ENCODE data around the gene ALKBH1.
"Not testable (repeated sequence)": the region's sequence is repeated elsewhere in the genome, so short reads cannot be mapped to it uniquely, and the experiment has no call there.

The ALKBH1 gene

GRCh38 chr14:77707724-77708408 lies at the start of gene ALKBH1, which contains the start of gene SLIRP:
ALKBH1 (minus strand) TSS chr14:77708023; CDS start chr14:77708004, 19 bp downstream.
SLIRP (plus strand) TSS chr14:77708103; CDS start chr14:77708112, 9 bp downstream.
- peak; percentile 79 for DNase-seq (ENCODE audit: low read depth)

- DNase-seq (ENCODE audit: low read depth) = no peak
Measured at GRCh38 chr14:77752799-77753516, 45.1 kb upstream of the ALKBH1 start.

- no peak for DNase-seq (ENCODE audit: low read depth)
Measured at GRCh38 chr14:77752266-77752665, 44.4 kb upstream of the ALKBH1 start.

DNA sequence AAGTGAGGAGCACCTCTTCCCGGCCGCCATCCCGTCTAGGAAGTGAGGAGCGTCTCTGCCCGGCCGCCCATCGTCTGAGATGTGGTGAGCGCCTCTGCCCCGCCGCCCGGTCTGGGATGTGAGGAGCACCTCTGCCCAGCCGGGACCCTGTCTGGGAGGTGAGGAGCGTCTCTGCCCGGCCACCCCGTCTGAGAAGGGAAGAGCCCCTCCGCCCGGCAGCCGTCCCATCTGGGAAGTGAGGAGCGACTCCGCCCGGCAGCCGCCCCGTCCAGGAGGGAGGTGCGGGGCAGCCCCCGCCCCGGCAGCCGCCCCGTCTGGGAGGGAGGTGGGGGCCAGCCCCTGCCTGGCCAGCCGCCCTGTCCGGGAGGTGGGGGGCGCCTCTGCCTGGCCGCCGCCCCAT lies 39.6 kb upstream of the ALKBH1 start:
- DNase-seq (ENCODE audit: low read depth) = not testable (repeated sequence)

GRCh38 chr14:77746064-77746702 lies 38.4 kb upstream of the ALKBH1 start:
- no peak for DNase-seq (ENCODE audit: low read depth)

DNA sequence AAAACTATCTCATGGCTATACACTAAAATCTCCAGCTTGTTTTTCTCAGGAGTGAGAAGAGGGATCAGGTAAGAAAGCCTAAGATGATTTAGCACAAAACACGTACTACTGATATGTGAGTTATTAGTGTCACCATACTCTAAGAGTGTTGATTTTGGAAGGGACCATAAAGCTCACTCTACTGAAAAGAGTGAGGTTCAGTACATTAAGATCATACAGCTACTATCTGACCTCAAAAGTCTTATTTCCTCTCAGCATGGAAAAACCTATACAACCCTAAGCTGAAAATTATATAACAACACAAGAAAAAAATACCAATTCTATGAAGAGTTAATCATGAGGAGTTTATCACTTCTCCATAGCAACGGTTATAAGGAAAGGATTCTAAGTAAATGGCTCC lies 33.6 kb upstream of the ALKBH1 start:
- no peak for DNase-seq (ENCODE audit: low read depth)

DNA sequence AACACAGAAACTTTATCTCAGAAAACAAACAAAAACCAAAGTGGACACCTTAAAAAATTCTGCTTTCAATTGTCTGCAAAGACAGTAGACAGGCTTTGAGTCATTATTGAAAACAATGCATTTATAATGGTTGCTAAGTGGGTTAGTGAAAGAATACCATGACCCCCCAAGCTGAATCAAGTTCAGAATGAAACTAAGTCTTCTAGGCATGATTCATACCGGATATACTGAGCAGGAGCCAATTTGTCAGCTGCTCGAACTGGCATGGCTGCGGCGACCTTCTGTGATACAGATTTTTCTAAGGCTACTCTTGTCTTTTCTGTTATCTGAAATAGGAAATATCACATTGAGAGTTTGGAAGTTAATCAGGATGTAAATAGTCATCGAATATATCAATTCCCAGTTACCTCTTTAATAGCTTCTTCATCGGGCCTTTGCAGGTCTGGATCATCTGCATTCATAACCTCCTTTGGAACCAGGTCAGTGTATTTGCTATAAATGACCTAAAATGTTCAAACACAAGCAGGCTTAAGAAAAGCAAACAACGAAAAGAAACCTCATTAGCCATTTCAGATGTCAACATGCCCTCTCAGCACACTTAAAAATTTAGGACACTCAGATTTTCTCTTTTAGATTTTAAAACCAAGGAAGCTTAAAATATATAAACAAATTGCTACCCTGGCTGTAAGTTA lies 30.9 kb upstream of the ALKBH1 start:
- peak; percentile 12 for DNase-seq (ENCODE audit: low read depth)

GRCh38 chr14:77730976-77731497 lies 23.2 kb upstream of the ALKBH1 start:
- no peak for DNase-seq (ENCODE audit: low read depth)

DNA sequence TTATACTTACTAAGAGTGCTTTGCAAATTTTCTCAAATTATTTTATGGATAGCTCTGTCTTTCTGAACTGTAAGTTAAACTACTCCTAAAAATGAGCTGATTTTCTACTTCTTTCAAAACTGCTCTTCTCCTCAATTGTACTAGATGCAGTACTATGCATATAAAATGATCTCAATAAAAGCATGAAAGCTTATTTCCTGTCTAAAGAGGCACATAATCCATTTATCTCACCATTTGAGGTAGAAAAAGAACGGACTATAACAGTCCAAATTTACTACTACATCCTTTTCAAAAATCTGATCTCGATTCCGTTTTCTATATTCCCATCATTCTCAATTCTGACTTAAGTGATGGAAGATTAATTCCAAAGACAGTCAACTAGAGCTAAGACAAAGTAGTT lies 14.5 kb upstream of the ALKBH1 start:
- DNase-seq (ENCODE audit: low read depth) = no peak

- no peak for DNase-seq (ENCODE audit: low read depth)
Measured at GRCh38 chr14:77721437-77721836, 13.6 kb upstream of the ALKBH1 start.

DNA sequence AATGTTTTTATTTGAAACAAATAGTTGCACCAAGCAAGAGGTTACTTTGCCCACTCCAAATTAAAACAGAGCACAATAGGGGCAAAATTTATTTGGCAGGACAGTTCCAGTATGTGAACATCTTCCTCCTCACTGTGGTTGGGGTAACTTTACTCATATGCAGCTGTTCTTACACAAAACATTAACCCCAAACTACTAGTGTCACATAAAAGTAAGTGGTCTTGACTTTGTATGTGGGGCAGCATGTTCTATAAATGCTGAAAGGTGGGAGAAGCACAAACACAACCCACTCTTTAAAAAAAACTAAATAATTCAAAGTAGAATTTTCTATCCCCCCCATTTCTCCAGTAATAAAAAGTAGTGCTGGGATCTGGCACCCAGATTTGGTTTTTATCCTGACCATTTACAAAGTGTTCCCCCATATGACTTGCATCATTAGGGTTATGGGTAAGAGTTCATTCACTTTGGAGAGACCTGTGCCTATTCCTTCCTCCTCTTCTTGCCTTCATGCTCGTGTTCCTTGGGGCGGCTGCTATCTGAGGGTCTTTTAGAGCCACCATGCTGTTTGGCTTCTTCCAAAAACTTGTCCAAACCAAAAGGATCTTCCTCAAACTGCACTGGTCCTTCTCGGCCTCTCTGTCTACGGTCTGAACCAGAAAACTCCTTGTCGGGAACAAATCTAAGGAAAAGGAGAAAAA lies 9.9 kb upstream of the ALKBH1 start:
- DNase-seq (ENCODE audit: low read depth) = no peak

- no peak for DNase-seq (ENCODE audit: low read depth)
Measured at GRCh38 chr14:77714926-77715325, 7.1 kb upstream of the ALKBH1 start.

DNA sequence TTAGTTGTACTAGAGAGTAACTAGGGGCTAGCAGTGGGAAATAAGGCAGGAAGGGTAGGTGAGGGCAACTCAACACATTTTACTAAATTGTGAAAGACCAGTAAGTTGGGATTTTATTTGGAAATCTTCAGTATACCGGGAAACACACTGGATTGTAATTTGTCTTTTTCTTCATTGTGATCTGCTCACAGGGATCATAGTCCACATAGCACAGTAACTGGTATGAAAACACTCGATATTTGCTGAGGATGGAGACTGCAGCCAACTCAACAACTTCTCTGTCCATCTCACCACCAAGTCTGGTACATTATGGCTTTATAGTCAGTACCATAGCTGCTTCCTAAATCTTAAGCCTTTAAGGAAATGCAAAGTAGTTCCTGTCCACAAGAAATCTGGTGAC lies 2.5 kb upstream of the ALKBH1 start:
- DNase-seq (ENCODE audit: low read depth) = no peak

DNA sequence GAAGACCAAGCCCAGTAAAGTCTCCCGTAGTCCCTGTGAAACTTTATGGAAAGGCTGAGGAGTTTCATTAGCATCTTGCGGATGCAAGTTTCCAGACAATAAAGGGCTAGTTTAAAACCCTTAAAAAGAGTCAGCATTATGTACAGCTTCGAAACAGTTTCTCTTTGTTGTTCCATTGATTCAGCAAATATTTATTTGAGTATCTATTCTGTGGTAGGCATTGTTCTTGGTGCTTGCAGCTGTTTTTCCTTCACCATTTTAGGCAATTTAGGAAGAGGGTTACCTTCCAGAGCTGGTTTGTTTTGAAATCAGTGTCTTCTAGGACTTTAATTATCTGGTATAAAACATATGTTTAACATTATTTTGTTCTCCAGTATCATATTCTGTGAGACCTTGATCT lies 1.6 kb upstream of the ALKBH1 start:
- DNase-seq (ENCODE audit: low read depth) = no peak

DNA sequence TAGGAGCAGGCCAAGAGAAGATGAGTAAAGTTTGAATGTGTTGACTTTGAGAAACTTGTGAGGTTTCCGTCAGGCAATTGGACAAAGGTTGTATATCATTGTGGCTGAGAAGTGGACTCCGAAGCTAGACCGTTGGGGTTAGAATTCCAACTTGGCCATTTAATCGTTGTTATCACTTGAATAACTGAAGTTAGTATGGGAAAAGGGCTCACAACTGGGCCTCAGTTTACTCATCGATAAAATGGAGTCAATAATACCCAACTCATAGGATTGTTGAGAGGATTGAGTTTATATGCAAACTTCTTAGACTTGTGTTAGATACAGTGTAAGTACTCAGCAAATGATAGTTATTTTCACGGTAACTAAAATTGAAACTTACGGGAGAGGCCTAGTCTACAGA lies 926 bp upstream of the ALKBH1 start:
- no peak for DNase-seq (ENCODE audit: low read depth)

DNA sequence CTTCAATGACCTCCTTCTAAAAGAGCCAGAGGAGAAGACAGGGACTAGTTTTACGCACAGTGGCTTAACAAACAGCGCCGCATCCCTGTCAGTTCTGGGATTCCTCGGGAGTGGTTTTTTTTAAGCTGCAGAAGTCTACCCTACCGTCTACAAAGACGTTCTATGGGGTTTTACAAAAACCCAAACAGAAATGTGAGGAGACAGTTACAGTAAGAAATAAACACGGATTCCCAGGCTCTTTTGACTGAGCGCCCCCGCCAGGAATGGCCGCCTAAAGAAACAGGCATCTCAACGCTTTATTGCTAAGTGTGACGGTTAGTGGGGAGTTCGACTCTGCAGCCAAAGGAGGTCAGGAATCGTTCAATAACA lies 484 bp downstream of the ALKBH1 start:
- DNase-seq (ENCODE audit: low read depth) = peak; percentile 40

GRCh38 chr14:77691259-77691658 lies 16.6 kb downstream of the ALKBH1 start:
- no peak for DNase-seq (ENCODE audit: low read depth)

DNA sequence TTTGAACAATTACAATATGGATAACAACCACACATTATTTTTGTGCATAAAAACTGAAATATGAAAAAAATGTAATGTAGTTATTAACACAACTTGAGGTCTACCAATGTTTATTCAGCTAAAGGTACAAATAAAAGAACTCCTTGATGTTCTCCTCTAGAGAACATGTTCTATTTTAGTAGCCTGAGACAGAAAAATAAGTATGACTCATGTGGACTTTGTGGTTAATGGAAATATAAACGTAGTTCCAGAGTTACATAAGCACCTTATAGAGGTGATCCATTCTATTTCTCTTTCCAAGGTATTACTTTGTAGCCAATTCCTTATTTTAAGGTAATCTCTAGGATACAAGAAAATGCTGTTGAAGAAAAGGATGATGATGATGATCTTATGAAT lies 25.7 kb downstream of the ALKBH1 start:
- DNase-seq (ENCODE audit: low read depth) = peak; percentile 4

DNA sequence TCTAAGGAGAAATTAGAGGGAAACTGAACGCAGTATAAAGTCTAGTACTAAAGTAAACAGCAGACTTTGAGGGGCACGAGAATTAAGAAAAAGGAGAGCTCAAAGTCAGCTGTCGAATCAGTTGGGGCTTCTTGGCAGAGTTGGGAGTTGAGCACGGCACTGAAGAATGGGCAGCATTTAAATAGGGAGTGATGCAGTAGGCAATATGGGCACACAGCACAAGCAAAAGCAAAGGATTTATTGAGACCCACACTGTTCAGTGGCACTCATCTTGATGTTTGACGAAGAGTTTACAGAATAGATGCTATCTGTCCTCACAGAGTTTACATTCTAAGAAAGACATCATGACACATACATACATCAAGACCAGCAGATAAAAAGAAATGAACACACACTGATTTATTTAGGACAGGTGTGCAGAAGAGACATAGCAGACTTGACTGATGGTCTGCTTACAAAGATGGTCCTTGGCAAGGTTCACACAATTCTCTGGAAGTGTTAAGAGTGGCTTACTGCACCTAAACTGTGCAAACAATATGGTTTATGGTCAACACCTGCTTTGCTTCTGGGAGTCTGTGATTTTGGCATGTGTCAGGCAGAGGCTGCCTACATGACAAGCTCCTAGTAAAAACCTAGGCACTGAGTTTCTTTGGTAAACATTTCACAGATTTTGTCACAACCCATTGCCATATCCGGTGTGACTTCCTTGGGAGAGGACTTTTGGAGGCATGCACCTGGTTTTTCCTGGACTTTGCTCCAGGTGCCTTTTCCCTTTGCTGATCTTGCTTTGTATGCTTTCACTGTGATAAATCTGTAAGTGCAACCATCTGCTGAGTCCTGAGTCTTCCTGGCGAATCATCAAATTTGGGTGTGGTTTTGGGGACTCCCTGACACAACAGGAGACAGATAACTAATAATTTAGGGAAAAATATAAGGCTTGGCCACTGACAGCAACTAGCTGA lies 26.3 kb downstream of the ALKBH1 start:
- no peak for DNase-seq (ENCODE audit: low read depth)

- DNase-seq (ENCODE audit: low read depth) = no peak
Measured at GRCh38 chr14:77674931-77675330, 32.9 kb downstream of the ALKBH1 start.

DNA sequence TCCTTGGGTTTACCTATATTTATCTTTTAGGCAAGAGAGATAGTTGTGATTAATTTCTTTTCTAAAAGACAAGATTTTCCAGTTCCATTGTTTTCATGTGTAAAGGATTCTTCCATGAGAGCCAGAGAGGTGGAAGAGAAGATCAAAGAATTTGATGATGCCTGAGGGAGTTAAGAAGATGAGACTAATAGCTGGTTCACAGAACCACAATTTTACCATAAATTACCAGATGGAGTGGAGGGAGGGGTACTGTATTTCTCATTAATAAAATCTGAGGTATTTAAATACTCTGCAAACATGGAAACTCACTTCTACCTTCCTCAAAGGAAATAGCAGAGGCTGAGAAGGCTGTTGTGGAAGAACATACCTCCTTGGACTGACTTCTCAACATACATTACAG lies 34.6 kb downstream of the ALKBH1 start:
- no peak for DNase-seq (ENCODE audit: low read depth)

Data from stromal cell of bone marrow (primary cell).